ENCODE results near the gene KIF2C. TPM values are rescaled to one million over a fixed set of nuclear protein-coding genes. Genes with fewer than 3 reads are reported as not detected.

KIF2C gene
- total and polyA plus RNA-seq, 4 experiments from 2014 or later, result 0.16 to 1.5 (median 1.4) TPM; not detected in 1

- H3K27me3 ChIP-seq (ENCODE audit: insufficient read depth, low read length), result no peaks in the 10 kb centered on the region
- intact Hi-C loops (cut with micrococcal nuclease), result loop anchor here (2.0 kb wide), 2 partner anchors 38 to 212 kb away; partner anchors contain the start of gene HECTD3
- Mint-ChIP-seq H3K36me3 (peaks cover 21 to 27% of the 10 kb centered on the region in 2 donors), H3K27ac (peak overlapping the region; percentile 49 to 100 (median 99)), H3K27me3 (no peaks in the 10 kb centered on the region), H3K4me3 (peak overlapping the region in 4 of 8 donors; percentile 21 to 99 (median 96)), H3K4me1 (peaks cover 20 to 37% (median 25%) of the 10 kb centered on the region in 4 donors), H3K9me3 (peaks cover 0 to 4% (median 0%) of the 10 kb centered on the region in 8 donors)
- no peaks in the 10 kb centered on the region for H3K9me3 ChIP-seq (ENCODE audit: control insufficient read depth in 1 of 2, low read length in 2 of 2)
- ChIA-PET CTCF (ENCODE audit: partially characterized antibody) (interaction anchor here (0.7 to 13.0 kb wide), 12 partner anchors 11 to 502 kb away, joined by 3 to 174 read pairs (median 5); partner anchors contain the start of genes BTBD19, HECTD3 and UROD), POLR2A (ENCODE audit: partially characterized antibody) (interaction anchor here (1.0 to 18.2 kb wide), 11 partner anchors 11 to 213 kb away, joined by 3 to 1564 read pairs (median 7); partner anchors contain the start of genes BEST4, BTBD19, DYNLT4 and HECTD3)
- H3K4me1 ChIP-seq (ENCODE audit: insufficient read depth, low read length), result peaks cover 28% of the 10 kb centered on the region
- H3K4me3 ChIP-seq (ENCODE audit: low read length in 2 of 2), result no peak overlapping the region
- DNase-seq, result peak in 1 of 5 donors; percentile 37
- peaks cover 12% of the 10 kb centered on the region for H3K36me3 ChIP-seq (ENCODE audit: insufficient read depth, low read length)
- H3K27ac ChIP-seq (ENCODE audit: low read depth, low read length), result no peak overlapping the region
Observed at GRCh38 chr1:44798481-44799365, 59.1 kb downstream of the KIF2C start.

DNA sequence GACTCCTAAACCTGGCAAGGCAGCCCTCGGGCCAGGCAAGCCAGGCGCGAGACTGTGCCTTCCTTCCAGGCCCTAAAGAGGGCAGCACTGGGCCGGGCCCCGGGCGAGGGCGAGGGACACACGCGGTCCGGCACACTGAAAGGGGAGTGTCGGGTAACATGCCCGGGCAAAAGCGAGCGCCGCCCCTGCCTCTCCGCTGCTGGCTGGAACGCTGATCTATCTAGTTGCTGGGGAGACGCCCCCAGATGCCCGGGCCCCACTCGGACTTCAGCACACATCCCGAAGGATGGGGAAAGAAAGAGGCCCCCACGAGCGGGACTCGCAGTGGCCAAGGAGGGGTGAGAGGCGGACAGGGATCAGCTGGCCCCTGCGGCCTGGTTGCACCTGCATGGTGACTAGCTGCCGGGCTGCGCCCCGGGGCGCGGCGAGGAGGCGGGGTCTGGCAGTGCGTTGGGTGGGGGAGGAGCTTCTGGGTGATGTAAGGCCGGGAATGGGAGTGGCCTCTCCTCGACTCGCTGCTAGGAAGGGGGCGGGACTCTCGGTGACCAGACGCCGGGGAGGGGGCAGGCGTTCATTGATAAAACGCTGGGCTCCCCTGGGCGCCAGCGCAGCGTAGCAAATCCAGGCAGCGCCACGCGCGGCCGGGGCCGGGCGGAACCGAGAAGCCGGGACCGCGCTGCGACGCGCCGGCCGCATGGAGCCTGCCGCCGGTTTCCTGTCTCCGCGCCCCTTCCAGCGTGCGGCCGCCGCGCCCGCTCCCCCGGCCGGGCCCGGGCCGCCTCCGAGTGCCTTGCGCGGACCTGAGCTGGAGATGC, 60.3 kb downstream of the KIF2C start, which contains the start of gene PLK3:
Gene PLK3, plus strand, starts transcription at position 608 of the 815 bp plus-strand sequence. Its CDS starts 87 bp downstream, at position 695.
- peak within 1 kb of the TSS; percentile 96 for H3K27ac ChIP-seq (ENCODE audit: low read depth, low read length)
- Mint-ChIP-seq H3K27me3 (no peaks in the 10 kb centered on the region), H3K27ac (peak within 1 kb of the TSS; percentile 82 to 100 (median 99)), H3K4me3 (peak within 1 kb of the TSS; percentile 89 to 99 (median 96)), H3K9me3 (peaks cover 0 to 7% (median 0%) of the 10 kb centered on the region in 8 donors), H3K36me3 (peaks cover 24 to 39% of the 10 kb centered on the region in 2 donors), H3K4me1 (peaks cover 23 to 48% (median 31%) of the 10 kb centered on the region in 4 donors)
- H3K4me3 ChIP-seq (ENCODE audit: low read length in 2 of 2), result peak within 1 kb of the TSS; percentile 77 to 83
- H3K36me3 ChIP-seq (ENCODE audit: insufficient read depth, low read length), result peaks cover 22% of the 10 kb centered on the region
- ChIA-PET POLR2A (ENCODE audit: partially characterized antibody) (interaction anchor here (0.7 to 18.2 kb wide), 33 partner anchors 10 to 886 kb away, joined by 3 to 1564 read pairs (median 6); partner anchors contain the start of genes ARMH1, BEST4, BTBD19 and DYNLT4), CTCF (ENCODE audit: partially characterized antibody) (interaction anchor here (0.7 to 13.0 kb wide), 22 partner anchors 9 to 504 kb away, joined by 3 to 174 read pairs (median 4); partner anchors contain the start of genes BEST4, BTBD19, HECTD3 and RNU5D-1)
- no peaks in the 10 kb centered on the region for H3K27me3 ChIP-seq (ENCODE audit: insufficient read depth, low read length)
- H3K4me1 ChIP-seq (ENCODE audit: insufficient read depth, low read length), result peaks cover 37% of the 10 kb centered on the region
- intact Hi-C loops (cut with micrococcal nuclease), result loop anchor here (2.0 to 10.0 kb wide), 5 partner anchors 37 to 887 kb away; partner anchors contain the start of genes GPBP1L1, HECTD3, NASP and TESK2
- peak; percentile 99 to 100 (median 99) for DNase-seq
- H3K9me3 ChIP-seq (ENCODE audit: control insufficient read depth in 1 of 2, low read length in 2 of 2), result no peaks in the 10 kb centered on the region

DNA sequence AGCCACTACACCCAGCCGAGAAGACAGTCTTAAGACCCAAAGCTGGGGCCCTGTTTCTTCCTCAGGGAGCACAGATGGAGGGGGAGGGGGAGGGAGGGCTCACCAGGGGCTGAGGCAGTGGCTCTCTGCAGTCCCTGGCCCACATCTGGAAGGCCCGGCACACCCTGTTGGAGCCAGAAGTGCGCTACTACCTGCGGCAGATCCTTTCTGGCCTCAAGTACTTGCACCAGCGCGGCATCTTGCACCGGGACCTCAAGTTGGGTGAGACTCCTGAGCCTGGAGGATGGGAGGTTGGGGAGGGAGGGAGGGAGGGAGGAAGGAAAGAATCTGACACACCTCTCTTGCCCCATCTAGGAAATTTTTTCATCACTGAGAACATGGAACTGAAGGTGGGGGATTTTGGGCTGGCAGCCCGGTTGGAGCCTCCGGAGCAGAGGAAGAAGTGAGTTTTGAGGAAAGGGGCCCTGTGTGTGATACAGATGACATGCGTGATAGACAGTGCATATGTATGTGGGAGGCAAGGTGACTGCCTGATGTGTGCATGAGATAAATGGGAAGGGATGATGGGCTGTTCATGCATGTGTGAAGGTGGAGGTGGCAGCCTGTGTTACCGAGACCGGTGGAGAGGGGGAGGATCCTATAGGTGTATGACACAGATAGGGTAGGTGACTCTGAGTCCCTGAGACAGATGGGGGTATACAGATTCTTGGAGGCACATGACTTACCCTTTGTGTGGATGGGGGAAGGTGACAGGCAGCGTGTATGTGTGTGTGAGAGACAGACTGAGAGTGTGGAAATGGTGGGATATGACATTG, 62.1 kb downstream of the KIF2C start:
- H3K36me3 Mint-ChIP-seq, result peaks cover 34 to 47% of the 10 kb centered on the region in 2 donors
- H3K4me3 ChIP-seq (ENCODE audit: low read length in 2 of 2), result peak overlapping the region; percentile 77 to 83
- DNase-seq, result peak in 4 of 5 donors; percentile 43 to 76 (median 50)
- peaks cover 33% of the 10 kb centered on the region for H3K36me3 ChIP-seq (ENCODE audit: insufficient read depth, low read length)
- CTCF ChIA-PET (ENCODE audit: partially characterized antibody), result interaction anchor here (0.7 to 13.0 kb wide), 5 partner anchors 8 to 81 kb away, joined by 3 to 174 read pairs (median 5); partner anchors contain the start of gene BTBD19
- H3K27ac Mint-ChIP-seq, result peak overlapping the region; percentile 82 to 100 (median 97)
- peaks cover 0 to 7% (median 0%) of the 10 kb centered on the region in 8 donors for H3K9me3 Mint-ChIP-seq
- H3K4me3 Mint-ChIP-seq, result peak overlapping the region; percentile 88 to 99 (median 95)
- intact Hi-C loops (cut with micrococcal nuclease), result loop anchor here (1.0 to 10.0 kb wide), 5 partner anchors 8 to 886 kb away; partner anchors contain the start of genes GPBP1L1, NASP, TESK2 and TMEM69
- H3K27me3 ChIP-seq (ENCODE audit: insufficient read depth, low read length), result no peaks in the 10 kb centered on the region
- POLR2A ChIA-PET (ENCODE audit: partially characterized antibody), result interaction anchor here (1.1 to 18.2 kb wide), 13 partner anchors 12 to 782 kb away, joined by 3 to 1564 read pairs (median 23); partner anchors contain the start of genes BEST4, BTBD19, DYNLT4 and HECTD3
- H3K9me3 ChIP-seq (ENCODE audit: control insufficient read depth in 1 of 2, low read length in 2 of 2), result no peaks in the 10 kb centered on the region
- H3K27ac ChIP-seq (ENCODE audit: low read depth, low read length), result peak overlapping the region; percentile 96
- H3K27me3 Mint-ChIP-seq, result no peaks in the 10 kb centered on the region
- peaks cover 49% of the 10 kb centered on the region for H3K4me1 ChIP-seq (ENCODE audit: insufficient read depth, low read length)
- H3K4me1 Mint-ChIP-seq, result peaks cover 28 to 60% (median 35%) of the 10 kb centered on the region in 4 donors

DNA sequence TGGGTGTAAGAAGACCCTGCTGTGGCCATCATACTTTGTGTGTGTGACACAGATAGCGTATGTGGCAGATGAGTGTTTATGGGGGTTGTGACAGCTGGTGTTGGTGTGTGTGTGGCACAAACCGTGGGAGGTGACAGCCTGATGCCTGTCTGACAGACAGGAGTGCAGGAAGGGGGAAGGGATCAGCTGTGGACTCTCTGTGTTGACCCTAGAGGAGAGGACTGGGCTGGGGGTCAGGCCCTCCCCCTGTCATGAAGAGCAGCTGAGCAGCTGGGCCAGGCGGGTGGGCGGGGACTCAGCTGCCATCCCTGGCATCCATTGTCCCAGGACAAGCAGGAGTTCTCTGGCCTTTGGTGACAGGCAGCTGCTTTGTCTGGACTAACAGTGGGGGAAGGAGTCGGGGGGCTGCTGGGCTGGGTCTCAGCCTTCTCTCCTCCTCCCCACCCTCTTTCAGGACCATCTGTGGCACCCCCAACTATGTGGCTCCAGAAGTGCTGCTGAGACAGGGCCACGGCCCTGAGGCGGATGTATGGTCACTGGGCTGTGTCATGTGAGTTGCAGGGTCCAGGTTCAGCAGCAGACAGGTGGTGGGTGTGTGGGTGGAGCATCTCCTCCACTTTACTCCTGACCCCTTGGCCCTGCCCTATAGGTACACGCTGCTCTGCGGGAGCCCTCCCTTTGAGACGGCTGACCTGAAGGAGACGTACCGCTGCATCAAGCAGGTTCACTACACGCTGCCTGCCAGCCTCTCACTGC, 62.8 kb downstream of the KIF2C start:
- Histone ChIP-seq H3K27ac (ENCODE audit: low read depth, low read length) (peak overlapping the region; percentile 96), H3K9me3 (ENCODE audit: control insufficient read depth in 1 of 2, low read length in 2 of 2) (no peaks in the 10 kb centered on the region), H3K36me3 (ENCODE audit: insufficient read depth, low read length) (peaks cover 35% of the 10 kb centered on the region), H3K4me3 (ENCODE audit: low read length in 2 of 2) (peak overlapping the region; percentile 77 to 83), H3K27me3 (ENCODE audit: insufficient read depth, low read length) (no peaks in the 10 kb centered on the region), H3K4me1 (ENCODE audit: insufficient read depth, low read length) (peaks cover 57% of the 10 kb centered on the region)
- peak overlapping the region; percentile 82 to 100 (median 95) for H3K27ac Mint-ChIP-seq
- DNase-seq, result peak in 2 of 5 donors; percentile 22 to 49
- peaks cover 35 to 68% (median 42%) of the 10 kb centered on the region in 4 donors for H3K4me1 Mint-ChIP-seq
- intact Hi-C loops (cut with micrococcal nuclease), result loop anchor here (1.0 to 10.0 kb wide), 4 partner anchors 17 to 885 kb away; partner anchors contain the start of genes GPBP1L1, NASP, TESK2 and TMEM69
- peaks cover 0 to 7% (median 0%) of the 10 kb centered on the region in 8 donors for H3K9me3 Mint-ChIP-seq
- H3K36me3 Mint-ChIP-seq, result peaks cover 40 to 55% of the 10 kb centered on the region in 2 donors
- H3K4me3 Mint-ChIP-seq, result peak overlapping the region; percentile 88 to 99 (median 95)
- H3K27me3 Mint-ChIP-seq, result no peaks in the 10 kb centered on the region
- CTCF ChIA-PET (ENCODE audit: partially characterized antibody), result interaction anchor here (0.5 to 13.0 kb wide), 2 partner anchors 18 to 84 kb away, joined by 3 to 174 read pairs; no protein-coding TSS in a partner anchor
- POLR2A ChIA-PET (ENCODE audit: partially characterized antibody), result interaction anchor here (1.1 to 18.2 kb wide), 6 partner anchors 15 to 501 kb away, joined by 3 to 1564 read pairs (median 4); partner anchors contain the start of genes BEST4, BTBD19, DYNLT4 and RNU5D-1

GRCh38 chr1:44803062-44803311, 63.4 kb downstream of the KIF2C start:
- Histone ChIP-seq H3K4me3 (ENCODE audit: low read length in 2 of 2) (peak overlapping the region in 1 of 2 donors; percentile 83), H3K27me3 (ENCODE audit: insufficient read depth, low read length) (no peaks in the 10 kb centered on the region), H3K4me1 (ENCODE audit: insufficient read depth, low read length) (peaks cover 62% of the 10 kb centered on the region), H3K9me3 (ENCODE audit: control insufficient read depth in 1 of 2, low read length in 2 of 2) (no peaks in the 10 kb centered on the region), H3K36me3 (ENCODE audit: insufficient read depth, low read length) (peaks cover 35% of the 10 kb centered on the region), H3K27ac (ENCODE audit: low read depth, low read length) (peak overlapping the region; percentile 96)
- Mint-ChIP-seq H3K4me1 (peaks cover 39 to 73% (median 47%) of the 10 kb centered on the region in 4 donors), H3K4me3 (peak overlapping the region; percentile 86 to 99 (median 95)), H3K27me3 (no peaks in the 10 kb centered on the region), H3K36me3 (peaks cover 40 to 60% of the 10 kb centered on the region in 2 donors), H3K9me3 (peaks cover 0 to 7% (median 0%) of the 10 kb centered on the region in 8 donors), H3K27ac (peak overlapping the region; percentile 82 to 100 (median 95))
- POLR2A ChIA-PET (ENCODE audit: partially characterized antibody), result interaction anchor here (1.0 to 18.2 kb wide), 6 partner anchors 15 to 501 kb away, joined by 3 to 1564 read pairs (median 4); partner anchors contain the start of genes BEST4, BTBD19, DYNLT4 and RPS8
- CTCF ChIA-PET (ENCODE audit: partially characterized antibody), result interaction anchor here (0.5 to 13.0 kb wide), 2 partner anchors 17 to 84 kb away, joined by 3 to 174 read pairs; no protein-coding TSS in a partner anchor
- intact Hi-C loops (cut with micrococcal nuclease), result loop anchor here (5.0 to 10.0 kb wide), 3 partner anchors 689 to 884 kb away; partner anchors contain the start of genes GPBP1L1, NASP, TESK2 and TMEM69
- no peak for DNase-seq
